Bronchial epithelial cell (primary cell): Measurements from ENCODE around the gene HADHA. TPM values are rescaled to one million over a fixed set of nuclear protein-coding genes. Genes with fewer than 3 reads are reported as not detected.

Experiments used
- DNase-seq: peaks from one replicate; pipeline ENCODE4 v3.0.0-alpha.2; 2010; ENCODE audit warnings: low read depth
- FAIRE-seq: peaks from 2 replicates; lab custom pipeline; 2011; peaks lifted over from hg19 to GRCh38; lab: Jason Lieb, UNC
- H3K27me3 ChIP-seq: 2 replicates; pipeline ENCODE4 v1.5.1; 2011; ENCODE audit warnings: low read length; ENCODE audit not compliant: control insufficient read depth, insufficient read depth
- H3K36me3 ChIP-seq: 2 replicates; pipeline ENCODE4 v1.5.1; 2011; ENCODE audit warnings: low read length; ENCODE audit not compliant: control insufficient read depth, insufficient read depth
- H3K4me3 ChIP-seq: 2 replicates; pipeline ENCODE4 v1.5.1; 2011; ENCODE audit warnings: mild to moderate bottlenecking, low read depth, low read length, control low read depth
- CTCF ChIP-seq: IDR thresholded peaks from 2 replicates; pipeline ENCODE4 v1.5.1; 2011; ENCODE audit warnings: mild to moderate bottlenecking, moderate library complexity, low read length, control low read depth, inconsistent platforms; ENCODE audit not compliant: insufficient read depth, severe bottlenecking
- total RNA-seq: library from RNA; depleted of rRNA; stranded (reverse); fragments of >200 nt; gene quantifications from 2 replicates; pipeline ENCODE4 v1.2.1, GENCODE V29; 2014

The HADHA gene
- total RNA-seq, 1 donor from 2014 or later = 140 TPM

- Histone ChIP-seq H3K27me3 (no peaks in the 10 kb centered on the region), H3K4me3 (peak overlapping the region; percentile 85), H3K36me3 (no peaks in the 10 kb centered on the region)
- DNase-seq (peak; percentile 71), FAIRE-seq (no peak)
- no peak for TF ChIP-seq CTCF
These were observed 743 bp downstream of the HADHA start for GRCh38 chr2:26243470-26244308.

DNA sequence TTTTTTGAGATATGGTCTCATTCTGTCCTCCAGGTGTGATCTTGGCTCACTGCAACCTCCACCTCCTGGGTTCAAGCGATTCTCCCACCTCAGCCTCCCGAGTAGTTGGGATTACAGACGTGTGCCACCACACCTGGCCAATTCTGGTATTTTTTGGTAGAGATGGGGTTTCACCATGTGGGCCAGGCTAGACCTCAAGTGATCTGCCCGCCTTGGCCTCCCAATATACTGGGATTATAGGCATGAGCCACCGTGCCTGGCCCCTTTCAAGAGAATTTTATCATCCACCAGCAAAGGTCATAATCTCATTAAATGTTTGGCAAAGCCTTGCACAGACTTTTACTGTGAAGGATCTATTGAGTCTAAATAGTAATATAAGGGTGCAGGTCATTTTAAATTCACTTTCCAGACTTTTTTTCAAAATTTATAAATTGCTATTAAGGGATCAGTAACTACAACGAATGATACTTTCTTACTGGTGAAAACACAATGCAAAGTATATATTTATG is 2.5 kb downstream of the HADHA start:
- Histone ChIP-seq H3K27me3 (no peaks in the 10 kb centered on the region), H3K36me3 (peaks cover 5% of the 10 kb centered on the region), H3K4me3 (no peak overlapping the region)
- no peak for TF ChIP-seq CTCF
- FAIRE-seq (no peak), DNase-seq (no peak)

GRCh38 chr2:26238311-26238958 is 6.0 kb downstream of the HADHA start:
- Histone ChIP-seq H3K4me3 (no peak overlapping the region), H3K27me3 (no peaks in the 10 kb centered on the region), H3K36me3 (peaks cover 14% of the 10 kb centered on the region)
- no peak for FAIRE-seq
- TF ChIP-seq CTCF = no peak
- peak; percentile 18 for DNase-seq

- H3K36me3 ChIP-seq = peaks cover 19% of the 10 kb centered on the region
These were observed 6.6 kb downstream of the HADHA start for GRCh38 chr2:26237868-26238267.

GRCh38 chr2:26235089-26235488 is 9.3 kb downstream of the HADHA start:
- Histone ChIP-seq H3K4me3 (no peak overlapping the region), H3K36me3 (peaks cover 28% of the 10 kb centered on the region), H3K27me3 (no peaks in the 10 kb centered on the region)
- FAIRE-seq (no peak), DNase-seq (no peak)
- TF ChIP-seq CTCF = peak; percentile 28

More at GRCh38 chr2:26237868-26238267, 6.6 kb downstream of the HADHA start:
- FAIRE-seq (no peak), DNase-seq (no peak)
- TF ChIP-seq CTCF = no peak
- Histone ChIP-seq H3K4me3 (no peak overlapping the region), H3K27me3 (no peaks in the 10 kb centered on the region)
